GM21390 (cell line): ENCODE data around the gene GLIPR1L2.

Source experiments
- ATAC-seq: cut with Tn5 transposase; IDR thresholded peaks from one replicate; pipeline ENCODE4 v1.9.1; 2021; ENCODE audit not compliant: unreplicated experiment

Gene GLIPR1L2

DNA sequence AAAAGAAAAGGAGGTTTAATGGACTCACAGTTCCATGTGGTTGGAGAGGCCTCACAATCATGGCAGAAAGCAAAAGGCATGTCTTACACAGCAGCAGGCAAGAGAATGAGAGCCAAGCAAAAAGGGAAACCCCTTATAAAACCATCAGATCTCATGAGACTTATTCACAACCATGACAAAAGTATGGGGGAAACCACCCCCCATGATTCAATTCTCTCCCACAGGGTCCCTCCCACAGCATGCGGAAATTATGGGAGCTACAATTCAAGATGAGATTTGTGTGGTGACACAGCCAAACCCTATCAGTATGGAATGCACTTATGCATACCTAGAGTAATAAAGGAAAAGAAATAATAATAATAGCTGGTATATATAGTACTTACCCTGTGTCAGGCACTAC, 85.2 kb downstream of the GLIPR1L2 start:
- no peak for ATAC-seq

DNA sequence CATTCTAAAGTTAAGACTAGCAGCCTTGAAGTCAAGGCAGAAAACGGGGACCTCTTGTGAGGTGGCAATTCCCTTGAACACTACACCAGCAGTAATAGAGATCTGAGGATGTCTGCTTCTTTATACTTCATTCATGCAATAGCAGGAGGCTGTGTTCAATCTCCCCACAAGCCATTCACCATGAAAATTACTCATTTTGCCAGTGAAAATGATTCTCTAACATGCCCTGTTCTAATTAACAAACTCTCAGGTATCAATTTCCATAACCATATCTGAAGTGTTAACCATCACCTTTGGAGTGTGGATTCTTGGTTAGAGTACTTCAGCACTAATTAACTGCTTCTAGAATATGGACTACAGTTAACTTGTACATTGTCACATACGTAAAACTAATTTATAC, 86.2 kb downstream of the GLIPR1L2 start:
- ATAC-seq, result no peak

DNA sequence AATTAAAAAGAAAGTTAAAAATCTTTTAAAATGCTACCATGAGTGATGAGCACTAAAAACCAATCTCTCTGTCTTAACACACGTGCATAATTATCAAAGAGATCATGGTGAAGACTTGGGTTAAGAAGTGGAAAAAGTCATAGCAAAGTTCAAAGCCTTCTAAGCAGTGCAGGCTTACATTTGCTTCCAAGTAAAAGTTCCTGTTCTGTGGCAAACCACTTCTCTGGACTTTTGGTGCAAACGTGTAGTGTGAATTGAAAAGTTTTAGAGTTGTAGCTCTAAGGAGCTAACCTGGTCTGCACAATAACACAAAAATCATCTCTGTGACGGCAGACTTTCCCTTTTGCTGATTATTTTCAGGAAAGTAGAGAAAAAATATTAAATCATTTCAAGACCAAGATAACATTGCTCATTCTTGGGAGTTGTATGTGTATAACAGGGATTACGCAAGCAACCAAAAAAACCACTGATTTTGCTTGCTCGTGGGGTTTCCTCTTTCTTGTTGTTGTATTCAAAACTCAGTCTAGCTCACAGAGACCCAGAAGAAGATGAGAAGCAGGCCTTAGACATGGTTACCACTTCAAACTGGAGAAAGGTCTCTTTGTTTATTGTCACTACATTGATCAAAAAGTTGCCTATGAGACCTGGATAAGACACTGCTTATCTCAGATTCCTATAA, 87.4 kb downstream of the GLIPR1L2 start:
- peak; percentile 21 for ATAC-seq

DNA sequence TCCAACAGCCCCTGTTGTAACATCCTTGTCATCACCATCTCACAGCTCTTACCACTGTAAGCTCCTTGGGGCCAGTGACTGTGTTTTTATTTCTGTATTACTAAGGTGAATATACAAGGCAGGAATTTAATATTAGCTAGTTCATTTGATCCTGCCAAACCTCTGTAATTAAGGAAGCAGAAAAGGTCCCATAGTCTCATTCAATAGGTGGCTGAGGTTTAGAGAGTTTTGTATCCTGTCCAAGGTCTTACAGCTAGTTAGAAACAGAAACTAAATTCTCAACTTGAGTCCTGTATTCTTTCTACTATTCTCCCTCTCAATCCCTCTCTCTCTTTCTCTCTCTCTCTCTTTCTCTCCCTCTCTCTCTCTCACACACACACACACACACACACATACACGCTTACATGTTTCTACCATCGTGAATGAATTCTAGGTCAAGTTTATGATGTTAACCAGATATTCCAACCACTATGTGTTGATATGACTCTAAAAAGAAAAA, 89.1 kb downstream of the GLIPR1L2 start:
- peak; percentile 37 for ATAC-seq

DNA sequence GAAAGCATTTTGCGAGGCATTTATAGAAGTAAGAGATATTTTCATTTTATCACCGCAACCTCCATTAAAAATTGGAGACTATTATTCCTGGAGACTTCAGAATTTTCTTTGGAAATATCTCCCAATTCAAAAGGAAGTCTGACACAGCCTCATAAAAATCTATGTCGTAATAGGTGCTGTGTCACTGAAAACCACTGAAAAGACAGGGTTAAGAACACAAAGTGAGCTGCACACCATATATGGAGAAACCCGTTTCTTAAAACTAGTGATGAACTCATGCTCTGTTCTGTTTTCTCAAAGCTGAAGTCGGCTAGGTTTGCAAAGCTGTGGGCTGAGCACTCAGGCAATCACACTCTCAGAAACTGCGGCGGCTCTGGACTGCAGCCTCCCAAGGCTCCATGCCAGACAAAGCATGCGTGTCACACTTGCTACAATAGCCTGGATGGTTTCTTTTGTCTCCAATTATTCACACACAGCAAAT, 89.6 kb downstream of the GLIPR1L2 start, which contains the start of gene GLIPR1:
GLIPR1 (plus strand) TSS at position 287 of the 481 bp plus-strand sequence; CDS start at position 413, 126 bp downstream.
- peak; percentile 86 for ATAC-seq

DNA sequence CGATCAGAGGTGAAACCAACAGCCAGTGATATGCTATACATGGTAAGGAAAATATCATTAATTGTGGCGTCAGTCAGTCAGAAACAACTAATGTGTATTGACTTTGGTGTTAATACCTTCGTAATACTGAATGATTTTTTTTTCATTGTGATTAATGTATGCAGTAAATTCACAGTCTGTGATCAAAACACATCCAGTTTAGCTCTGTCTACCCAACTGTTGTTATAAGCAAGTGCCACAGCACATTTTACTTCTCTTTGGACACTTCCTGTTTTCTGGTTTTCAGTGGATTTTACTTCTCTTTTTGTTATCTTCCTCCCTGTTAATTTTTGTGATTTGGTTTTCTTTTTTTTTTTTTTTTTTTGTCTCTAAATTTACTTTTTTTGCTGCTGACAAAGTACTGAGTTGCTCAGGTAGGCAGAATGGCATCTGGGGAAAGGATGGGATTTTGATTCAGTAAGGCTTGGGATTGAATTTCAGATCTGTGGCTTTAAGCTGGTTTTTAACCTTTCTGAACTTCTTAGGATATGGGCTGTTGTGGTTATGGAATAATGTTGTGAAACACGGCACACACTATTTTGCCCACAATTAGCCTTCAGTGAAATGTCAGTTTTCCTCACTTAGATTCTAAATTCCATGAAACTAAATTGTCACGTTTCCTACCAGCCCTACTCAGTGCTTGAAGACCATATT, 90.3 kb downstream of the GLIPR1L2 start:
- ATAC-seq, result peak; percentile 23

DNA sequence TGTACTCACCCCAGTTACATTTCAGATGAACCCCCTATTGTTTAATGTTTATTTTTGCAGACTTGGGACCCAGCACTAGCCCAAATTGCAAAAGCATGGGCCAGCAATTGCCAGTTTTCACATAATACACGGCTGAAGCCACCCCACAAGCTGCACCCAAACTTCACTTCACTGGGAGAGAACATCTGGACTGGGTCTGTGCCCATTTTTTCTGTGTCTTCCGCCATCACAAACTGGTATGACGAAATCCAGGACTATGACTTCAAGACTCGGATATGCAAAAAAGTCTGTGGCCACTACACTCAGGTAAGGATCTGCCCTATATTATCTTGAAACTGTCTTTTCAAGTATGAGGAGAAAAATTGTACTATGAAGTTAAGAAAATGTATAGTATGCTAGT, 90.9 kb downstream of the GLIPR1L2 start:
- no peak for ATAC-seq
